SK-N-SH (cell line): ENCODE data around the gene TTF2. TPM values are rescaled to one million over a fixed set of nuclear protein-coding genes. Genes with fewer than 3 reads are reported as not detected.

Source experiments
- CTCF ChIA-PET: fragments of 300-600, 350-600 bp; formaldehyde crosslinking; extraction: SDS; loops from one replicate; lab custom pipeline; 2021; lab: Yijun Ruan, JAX
- POLR2A ChIA-PET: fragments of 350-600 bp; sonication (Branson Sonifier 250); formaldehyde crosslinking; extraction: SDS; loops from one replicate; lab custom pipeline; 2020; ENCODE audit warnings: antibody characterized with exemption, inconsistent platforms; lab: Yijun Ruan, JAX
- DNase-seq: peaks from one replicate; pipeline ENCODE4 v3.0.0; 2012
- H2AFZ ChIP-seq: fragments of 200-600 bp; sonication (generic); 2 replicates; pipeline ENCODE4 v1.8.1; 2016; ENCODE audit warnings: antibody characterized with exemption, mild to moderate bottlenecking, low read depth
- H3F3A ChIP-seq: fragments of 200-600 bp; sonication (generic); replicated peaks from 2 replicates; pipeline ENCODE3; 2016; ENCODE audit warnings: antibody characterized with exemption, mild to moderate bottlenecking; ENCODE audit not compliant: insufficient read depth
- H3K27ac ChIP-seq, 2 experiments: fragments of 200-500 bp in 1 of 2; fragments of 200-600 bp in 1 of 2; sonication (Bioruptor generic) in 1 of 2; sonication (generic), shearing (Covaris generic) in 1 of 2; 2 replicates each; pipeline versions ENCODE4 v1.5.1 to v1.6.1; 2014 to 2016; ENCODE audit warnings: low read depth in 2 of 2, inconsistent platforms in 1 of 2, low read length in 1 of 2, mild to moderate bottlenecking in 1 of 2, mixed read lengths in 1 of 2
- H3K27me3 ChIP-seq: fragments of 200-600 bp; sonication (generic), shearing (Covaris generic); 2 replicates; pipeline ENCODE4 v1.6.1; 2016; ENCODE audit warnings: mixed run types; ENCODE audit not compliant: insufficient read depth
- H3K36me3 ChIP-seq, 2 experiments: fragments of 200-500 bp in 1 of 2; fragments of 200-600 bp in 1 of 2; sonication (Bioruptor generic) in 1 of 2; sonication (generic) in 1 of 2; replicated peaks in 1 of 2; 2 replicates each; pipeline versions ENCODE3 to v1.5.1; 2014 to 2016; ENCODE audit warnings: low read length in 1 of 2, mild to moderate bottlenecking in 1 of 2; ENCODE audit not compliant: insufficient read depth in 2 of 2, control insufficient read depth in 1 of 2
- H3K4me1 ChIP-seq, 2 experiments: fragments of 200-500 bp in 1 of 2; fragments of 200-600 bp in 1 of 2; sonication (Bioruptor generic) in 1 of 2; sonication (generic), shearing (Covaris generic) in 1 of 2; 2 replicates each; pipeline versions ENCODE4 v1.5.1 to v1.6.1; 2014 to 2016; ENCODE audit warnings: low read depth in 1 of 2, low read length in 1 of 2, mixed run types in 1 of 2; ENCODE audit not compliant: insufficient read depth in 2 of 2, control insufficient read depth in 1 of 2
- H3K4me2 ChIP-seq: fragments of 200-600 bp; sonication (generic), shearing (Covaris generic); 2 replicates; pipeline ENCODE4 v1.6.1; 2017; ENCODE audit warnings: mixed run types
- H3K4me3 ChIP-seq, 2 experiments: fragments of 200-500 bp in 1 of 2; fragments of 200-600 bp in 1 of 2; sonication (Bioruptor generic) in 1 of 2; sonication (generic), shearing (Covaris generic) in 1 of 2; 2 replicates each; pipeline versions ENCODE4 v1.5.1 to v1.8.1; 2014 to 2016; ENCODE audit warnings: low read depth in 2 of 2, inconsistent platforms in 1 of 2, low read length in 1 of 2, mild to moderate bottlenecking in 1 of 2, mixed read lengths in 1 of 2, moderate library complexity in 1 of 2
- H3K79me2 ChIP-seq: fragments of 200-600 bp; sonication (generic); 2 replicates; pipeline ENCODE4 v1.8.1; 2017; ENCODE audit warnings: mild to moderate bottlenecking; ENCODE audit not compliant: insufficient read depth
- H3K9ac ChIP-seq: fragments of 200-600 bp; sonication (generic); 2 replicates; pipeline ENCODE4 v1.6.1; 2017; ENCODE audit warnings: mixed run types
- H3K9me2 ChIP-seq: fragments of 200-600 bp; sonication (generic); 2 replicates; pipeline ENCODE4 v1.6.1; 2017; ENCODE audit warnings: mixed run types
- H3K9me3 ChIP-seq: fragments of 200-600 bp; sonication (generic); 2 replicates; pipeline ENCODE4 v1.6.1; 2017; ENCODE audit warnings: mixed run types, mild to moderate bottlenecking, moderate library complexity
- H4K20me1 ChIP-seq: fragments of 200-600 bp; sonication (generic); 2 replicates; pipeline ENCODE4 v1.6.1; 2017; ENCODE audit warnings: mild to moderate bottlenecking, mixed run types; ENCODE audit not compliant: insufficient read depth
- EP300 ChIP-seq, 2 experiments: IDR thresholded peaks; 2 replicates each; pipeline versions ENCODE4 v1.4.0 to v1.6.1; 2012; ENCODE audit warnings: borderline replicate concordance in 1 of 2, low read depth in 1 of 2, low read length in 1 of 2
- FOSL2 ChIP-seq: IDR thresholded peaks from 2 replicates; pipeline ENCODE4 v1.4.0; 2012; ENCODE audit warnings: low read depth, mild to moderate bottlenecking, moderate library complexity, borderline replicate concordance
- FOXM1 ChIP-seq: IDR thresholded peaks from 2 replicates; pipeline ENCODE4 v1.4.0; 2012; ENCODE audit warnings: low read depth, mild to moderate bottlenecking
- GATA2 ChIP-seq: sonication (generic); formaldehyde crosslinking; IDR thresholded peaks from 2 replicates; pipeline ENCODE4 v1.5.0; 2020; ENCODE audit warnings: mild to moderate bottlenecking, missing genetic modification reagents
- JUND ChIP-seq: IDR thresholded peaks from 2 replicates; pipeline ENCODE4 v1.4.0; 2012
- MEF2A ChIP-seq: IDR thresholded peaks from 2 replicates; pipeline ENCODE4 v1.4.0; 2012; ENCODE audit warnings: low read depth, borderline replicate concordance
- MXI1 ChIP-seq: IDR thresholded peaks from 2 replicates; pipeline ENCODE4 v1.6.1; 2012; ENCODE audit warnings: mild to moderate bottlenecking, low read depth, low read length, improper control_type of control experiment
- NFIC ChIP-seq: IDR thresholded peaks from 2 replicates; pipeline ENCODE4 v1.4.0; 2012; ENCODE audit warnings: borderline replicate concordance
- RAD21 ChIP-seq: IDR thresholded peaks from 2 replicates; pipeline ENCODE4 v1.6.1; 2012; ENCODE audit warnings: mild to moderate bottlenecking, low read length
- RCOR1 ChIP-seq: fragments of 150-350 bp; IDR thresholded peaks from 2 replicates; pipeline ENCODE4 v1.6.1; 2017; ENCODE audit warnings: antibody characterized with exemption, low read length
- RFX5 ChIP-seq: IDR thresholded peaks from 2 replicates; pipeline ENCODE4 v1.6.1; 2012; ENCODE audit warnings: mild to moderate bottlenecking, improper control_type of control experiment, low read length
- RXRA ChIP-seq: IDR thresholded peaks from 2 replicates; pipeline ENCODE4 v1.4.0; 2012; ENCODE audit warnings: low read depth, mild to moderate bottlenecking, borderline replicate concordance
- SMC3 ChIP-seq: IDR thresholded peaks from 2 replicates; pipeline ENCODE4 v1.6.1; 2012; ENCODE audit warnings: low read depth, low read length, improper control_type of control experiment
- TAF1 ChIP-seq: IDR thresholded peaks from 2 replicates; pipeline ENCODE4 v1.6.1; 2012; ENCODE audit warnings: low read depth, mild to moderate bottlenecking, low read length, moderate library complexity, borderline replicate concordance
- TEAD4 ChIP-seq: IDR thresholded peaks from 2 replicates; pipeline ENCODE4 v1.4.0; 2012; ENCODE audit warnings: mild to moderate bottlenecking, borderline replicate concordance; ENCODE audit not compliant: insufficient read depth
- WGBS: methylation state at CpG from one replicate; pipeline ENCODE4 v1.1.6; 2017; ENCODE audit warnings: low lambda C conversion rate; 5-methylcytosine and 5-hydroxymethylcytosine counted together
- polyA plus RNA-seq, 3 experiments: library from polyadenylated mRNA; depleted of rRNA; stranded (reverse); fragments of >200 nt; gene quantifications; 2 replicates each; pipeline ENCODE4 v1.2.3, GENCODE V29; 2012
- TF ChIP-seq, protein P1 (sequence below): IDR thresholded peaks from 2 replicates; pipeline ENCODE4 v1.6.1; 2012; ENCODE audit warnings: mild to moderate bottlenecking, low read depth, low read length, moderate library complexity
- TF ChIP-seq, protein P2 (sequence below): IDR thresholded peaks from 2 replicates; pipeline ENCODE4 v1.4.0; 2012; ENCODE audit warnings: low read depth
- TF ChIP-seq, protein P3 (sequence below): IDR thresholded peaks from 2 replicates; pipeline ENCODE4; 2012
- TF ChIP-seq, protein P4 (sequence below): IDR thresholded peaks from 2 replicates; pipeline ENCODE4 v1.4.0; 2012; ENCODE audit warnings: low read depth, borderline replicate concordance

The TTF2 gene
- polyA plus RNA-seq, 1 of the 3 experiments (the other 2 are of a cell fraction) = 10.8 TPM

DNA sequence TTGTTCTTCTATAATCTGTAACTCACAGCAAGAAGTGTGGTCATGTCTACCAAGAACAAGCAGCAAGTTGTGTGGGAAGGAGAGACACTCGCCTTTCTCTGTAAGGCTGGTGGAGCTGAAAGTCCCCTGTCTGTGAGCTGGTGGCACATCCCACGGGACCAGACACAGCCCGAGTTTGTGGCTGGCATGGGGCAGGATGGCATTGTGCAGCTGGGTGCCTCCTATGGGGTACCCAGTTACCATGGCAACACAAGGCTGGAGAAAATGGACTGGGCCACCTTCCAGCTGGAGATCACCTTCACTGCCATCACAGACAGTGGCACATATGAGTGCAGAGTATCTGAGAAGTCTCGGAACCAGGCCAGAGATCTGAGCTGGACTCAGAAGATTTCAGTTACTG, 43.1 kb upstream of the TTF2 start:
- Histone ChIP-seq H3K9me2 (no peaks in the 10 kb centered on the region), H4K20me1 (no peaks in the 10 kb centered on the region), H3K79me2 (no peaks in the 10 kb centered on the region), H3F3A (no peaks in the 10 kb centered on the region), H3K27me3 (no peaks in the 10 kb centered on the region), H3K36me3 (no peaks in the 10 kb centered on the region), H3K9ac (no peak overlapping the region), H3K9me3 (no peaks in the 10 kb centered on the region), H3K4me1 (peaks cover 0 to 9% of the 10 kb centered on the region in 2 experiments; a peak in 2 of 4 replicates), H3K4me2 (no peak overlapping the region), H3K27ac (no peak overlapping the region), H2AFZ (no peak overlapping the region), H3K4me3 (no peak overlapping the region)
- ChIA-PET CTCF (interaction anchor here (0.9 to 1.2 kb wide), 4 partner anchors 8 to 279 kb away, joined by 3 to 4 read pairs (median 3); no protein-coding TSS in a partner anchor), POLR2A (no interaction called here)
- no peak for DNase-seq
- no peak for TF ChIP-seq RAD21
- no peak for TF ChIP-seq EP300 (IDR thresholded peaks at IDR 0.05; ENCODE audit: borderline replicate concordance in 1 of 2, low read depth in 1 of 2, low read length in 1 of 2)
- TF ChIP-seq RFX5 = no peak
- no peak for TF ChIP-seq RXRA
- TF ChIP-seq TAF1 = no peak
- TF ChIP-seq FOSL2 = no peak
- no peak for TF ChIP-seq MXI1
- no peak for TF ChIP-seq SMC3
- TF ChIP-seq, protein P1, sequence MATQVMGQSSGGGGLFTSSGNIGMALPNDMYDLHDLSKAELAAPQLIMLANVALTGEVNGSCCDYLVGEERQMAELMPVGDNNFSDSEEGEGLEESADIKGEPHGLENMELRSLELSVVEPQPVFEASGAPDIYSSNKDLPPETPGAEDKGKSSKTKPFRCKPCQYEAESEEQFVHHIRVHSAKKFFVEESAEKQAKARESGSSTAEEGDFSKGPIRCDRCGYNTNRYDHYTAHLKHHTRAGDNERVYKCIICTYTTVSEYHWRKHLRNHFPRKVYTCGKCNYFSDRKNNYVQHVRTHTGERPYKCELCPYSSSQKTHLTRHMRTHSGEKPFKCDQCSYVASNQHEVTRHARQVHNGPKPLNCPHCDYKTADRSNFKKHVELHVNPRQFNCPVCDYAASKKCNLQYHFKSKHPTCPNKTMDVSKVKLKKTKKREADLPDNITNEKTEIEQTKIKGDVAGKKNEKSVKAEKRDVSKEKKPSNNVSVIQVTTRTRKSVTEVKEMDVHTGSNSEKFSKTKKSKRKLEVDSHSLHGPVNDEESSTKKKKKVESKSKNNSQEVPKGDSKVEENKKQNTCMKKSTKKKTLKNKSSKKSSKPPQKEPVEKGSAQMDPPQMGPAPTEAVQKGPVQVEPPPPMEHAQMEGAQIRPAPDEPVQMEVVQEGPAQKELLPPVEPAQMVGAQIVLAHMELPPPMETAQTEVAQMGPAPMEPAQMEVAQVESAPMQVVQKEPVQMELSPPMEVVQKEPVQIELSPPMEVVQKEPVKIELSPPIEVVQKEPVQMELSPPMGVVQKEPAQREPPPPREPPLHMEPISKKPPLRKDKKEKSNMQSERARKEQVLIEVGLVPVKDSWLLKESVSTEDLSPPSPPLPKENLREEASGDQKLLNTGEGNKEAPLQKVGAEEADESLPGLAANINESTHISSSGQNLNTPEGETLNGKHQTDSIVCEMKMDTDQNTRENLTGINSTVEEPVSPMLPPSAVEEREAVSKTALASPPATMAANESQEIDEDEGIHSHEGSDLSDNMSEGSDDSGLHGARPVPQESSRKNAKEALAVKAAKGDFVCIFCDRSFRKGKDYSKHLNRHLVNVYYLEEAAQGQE = no peak
- WGBS = 74% methylated on average over 2 of the region's 4 CpGs

DNA sequence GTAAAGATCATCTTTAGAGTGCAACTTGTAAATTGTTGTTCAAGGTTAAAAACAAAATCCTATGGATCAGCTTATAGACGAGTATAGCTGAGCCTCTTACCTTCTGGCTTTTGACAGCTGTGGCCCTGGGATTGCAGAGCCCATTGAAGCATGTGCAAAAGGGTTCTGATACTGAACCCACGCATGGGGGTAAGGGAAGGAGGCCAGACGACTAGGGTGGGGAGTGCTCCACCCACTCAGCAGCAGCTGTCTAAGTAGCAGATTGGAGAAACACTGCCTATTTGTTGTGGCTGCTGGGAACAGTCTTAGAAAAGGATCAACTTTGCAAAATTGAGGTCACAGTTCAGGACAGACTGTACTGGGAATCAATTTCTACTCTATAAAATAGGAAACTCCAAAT, 42.5 kb upstream of the TTF2 start:
- no peak overlapping the region for H2AFZ ChIP-seq
- H3K79me2 ChIP-seq = no peaks in the 10 kb centered on the region
- peaks cover 0 to 10% of the 10 kb centered on the region in 2 experiments; a peak in 2 of 4 replicates for H3K4me1 ChIP-seq
- H3K9ac ChIP-seq = no peak overlapping the region
- CTCF ChIA-PET = interaction anchor here (0.9 to 1.2 kb wide), 2 partner anchors 9 to 20 kb away, joined by 3 read pairs; no protein-coding TSS in a partner anchor
- H3K36me3 ChIP-seq = no peaks in the 10 kb centered on the region
- H3K9me2 ChIP-seq = no peaks in the 10 kb centered on the region
- no peaks in the 10 kb centered on the region for H3K27me3 ChIP-seq
- no peaks in the 10 kb centered on the region for H4K20me1 ChIP-seq
- no peak for TF ChIP-seq FOXM1
- no peak for TF ChIP-seq RCOR1
- TF ChIP-seq MEF2A = no peak
- TF ChIP-seq, protein P2, sequence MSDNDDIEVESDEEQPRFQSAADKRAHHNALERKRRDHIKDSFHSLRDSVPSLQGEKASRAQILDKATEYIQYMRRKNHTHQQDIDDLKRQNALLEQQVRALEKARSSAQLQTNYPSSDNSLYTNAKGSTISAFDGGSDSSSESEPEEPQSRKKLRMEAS = no peak
- TF ChIP-seq, protein P3, sequence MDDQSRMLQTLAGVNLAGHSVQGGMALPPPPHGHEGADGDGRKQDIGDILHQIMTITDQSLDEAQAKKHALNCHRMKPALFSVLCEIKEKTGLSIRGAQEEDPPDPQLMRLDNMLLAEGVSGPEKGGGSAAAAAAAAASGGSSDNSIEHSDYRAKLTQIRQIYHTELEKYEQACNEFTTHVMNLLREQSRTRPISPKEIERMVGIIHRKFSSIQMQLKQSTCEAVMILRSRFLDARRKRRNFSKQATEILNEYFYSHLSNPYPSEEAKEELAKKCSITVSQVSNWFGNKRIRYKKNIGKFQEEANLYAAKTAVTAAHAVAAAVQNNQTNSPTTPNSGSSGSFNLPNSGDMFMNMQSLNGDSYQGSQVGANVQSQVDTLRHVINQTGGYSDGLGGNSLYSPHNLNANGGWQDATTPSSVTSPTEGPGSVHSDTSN = no peak
- TF ChIP-seq GATA2 = no peak
- TF ChIP-seq TEAD4 = no peak
- TF ChIP-seq, protein P1 = no peak
- TF ChIP-seq JUND = no peak
- TF ChIP-seq, protein P4, sequence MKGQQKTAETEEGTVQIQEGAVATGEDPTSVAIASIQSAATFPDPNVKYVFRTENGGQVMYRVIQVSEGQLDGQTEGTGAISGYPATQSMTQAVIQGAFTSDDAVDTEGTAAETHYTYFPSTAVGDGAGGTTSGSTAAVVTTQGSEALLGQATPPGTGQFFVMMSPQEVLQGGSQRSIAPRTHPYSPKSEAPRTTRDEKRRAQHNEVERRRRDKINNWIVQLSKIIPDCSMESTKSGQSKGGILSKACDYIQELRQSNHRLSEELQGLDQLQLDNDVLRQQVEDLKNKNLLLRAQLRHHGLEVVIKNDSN = no peak
- TF ChIP-seq MXI1 = no peak
- TF ChIP-seq RAD21 = no peak
- TF ChIP-seq RFX5 = no peak
- TF ChIP-seq FOSL2 = no peak
- TF ChIP-seq NFIC = no peak
- no peak for TF ChIP-seq TAF1
- H3K4me2 ChIP-seq = no peak overlapping the region
- H3K4me3 ChIP-seq = no peak overlapping the region
- no peaks in the 10 kb centered on the region for H3F3A ChIP-seq
- 42% methylated on average over 3 of the region's 3 CpGs for WGBS
- no peak for DNase-seq
- H3K27ac ChIP-seq = no peak overlapping the region
- no peaks in the 10 kb centered on the region for H3K9me3 ChIP-seq
- POLR2A ChIA-PET = no interaction called here
